PFSK-1 (cell line): ENCODE results near the gene MPDU1.
A peak's percentile ranks its signal among the peaks of the same experiment; 100 is the strongest.

ENCODE experiments used
- FOXP2 ChIP-seq: optimal IDR thresholded peaks from 2 replicates; pipeline ENCODE3; 2011; ENCODE audit warnings: borderline replicate concordance, control low read depth, inconsistent platforms; ENCODE audit not compliant: insufficient read depth; ENCODE audit errors: extremely low read length, extremely low read depth
- POLR2AphosphoS5 ChIP-seq: IDR thresholded peaks from 2 replicates; pipeline ENCODE4 v1.6.1; 2012; ENCODE audit warnings: low read depth, mild to moderate bottlenecking, control low read depth, low read length, moderate library complexity
- REST ChIP-seq, 2 experiments: IDR thresholded peaks; 2 replicates each; pipeline versions ENCODE4 v1.6.1 to v1.8.0; 2011 to 2012; ENCODE audit warnings: low read depth in 2 of 2, low read length in 2 of 2, control low read depth in 1 of 2, inconsistent platforms in 1 of 2, mild to moderate bottlenecking in 1 of 2, moderate library complexity in 1 of 2; ENCODE audit not compliant: insufficient read depth in 1 of 2
- SIN3A ChIP-seq: IDR thresholded peaks from 2 replicates; pipeline ENCODE4 v1.6.1; 2012; ENCODE audit warnings: mild to moderate bottlenecking, low read length, moderate library complexity, borderline replicate concordance; ENCODE audit not compliant: insufficient read depth
- TAF1 ChIP-seq: IDR thresholded peaks from 2 replicates; pipeline ENCODE4 v1.6.1; 2012; ENCODE audit warnings: low read length, control low read depth, borderline replicate concordance; ENCODE audit not compliant: insufficient read depth

Gene MPDU1

GRCh38 chr17:7587420-7588151 is 3.9 kb downstream of the MPDU1 start:
- no peak for TF ChIP-seq SIN3A
- TF ChIP-seq POLR2AphosphoS5, result no peak
- TF ChIP-seq FOXP2, result no peak

GRCh38 chr17:7588553-7589203 is 5.0 kb downstream of the MPDU1 start:
- TF ChIP-seq TAF1, result no peak
- no peak for TF ChIP-seq POLR2AphosphoS5
- TF ChIP-seq REST (IDR thresholded peaks at IDR 0.05; ENCODE audit: insufficient read depth in 1 of 2, low read depth in 2 of 2, low read length in 2 of 2), result no peak
- no peak for TF ChIP-seq FOXP2
- no peak for TF ChIP-seq SIN3A

DNA sequence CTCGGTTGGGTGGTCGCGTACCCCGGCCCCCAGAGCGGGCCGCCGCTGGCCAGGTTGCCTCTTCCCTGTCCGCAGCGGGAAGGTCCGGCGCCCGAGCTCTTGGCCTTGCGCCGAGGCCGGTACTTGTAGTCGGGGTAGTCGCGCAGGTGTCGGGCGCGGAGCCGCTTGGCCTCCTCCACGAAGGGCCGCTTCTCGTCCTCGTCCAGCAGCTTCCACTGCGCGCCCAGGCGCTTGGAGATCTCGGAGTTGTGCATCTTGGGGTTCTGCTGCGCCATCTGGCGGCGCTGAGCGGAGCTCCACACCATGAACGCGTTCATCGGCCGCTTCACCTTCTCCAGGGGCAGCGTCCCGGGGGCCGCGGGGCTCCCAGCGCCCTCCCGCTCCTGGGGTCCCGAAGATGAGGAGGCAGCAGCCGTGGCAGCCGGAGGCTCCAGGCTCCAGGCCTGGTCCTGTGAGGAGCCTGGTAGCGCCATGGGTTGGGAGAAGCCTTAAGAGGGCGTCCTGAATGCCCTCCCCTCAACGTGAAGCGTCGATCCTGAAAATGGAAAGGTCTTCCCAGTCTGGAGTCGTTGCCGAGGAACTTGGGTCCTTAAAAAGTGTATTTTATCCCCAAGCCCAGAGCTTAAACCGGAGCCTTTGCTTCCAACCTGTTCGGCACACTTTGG is 5.7 kb downstream of the MPDU1 start:
- TF ChIP-seq TAF1, result no peak
- TF ChIP-seq FOXP2, result no peak

GRCh38 chr17:7589891-7590691 is 6.4 kb downstream of the MPDU1 start, which contains the start of gene SOX15:
Gene SOX15, minus strand, starts transcription at chr17:7590094. Its CDS starts 418 bp downstream, at chr17:7589676.
- TF ChIP-seq SIN3A (no peak), POLR2AphosphoS5 (peak; percentile 17; the same call in 1 of the 2 replicates), FOXP2 (no peak), REST (IDR thresholded peaks at IDR 0.05; ENCODE audit: insufficient read depth in 1 of 2, low read depth in 2 of 2, low read length in 2 of 2) (no peak), TAF1 (no peak)

GRCh38 chr17:7590743-7591142 is 7.1 kb downstream of the MPDU1 start:
- TF ChIP-seq REST (IDR thresholded peaks at IDR 0.05; ENCODE audit: insufficient read depth in 1 of 2, low read depth in 2 of 2, low read length in 2 of 2), result no peak
- TF ChIP-seq TAF1, result no peak
- TF ChIP-seq FOXP2, result no peak
- TF ChIP-seq SIN3A, result no peak
- TF ChIP-seq POLR2AphosphoS5, result no peak

GRCh38 chr17:7591596-7591995 is 7.9 kb downstream of the MPDU1 start:
- TF ChIP-seq REST (IDR thresholded peaks at IDR 0.05; ENCODE audit: insufficient read depth in 1 of 2, low read depth in 2 of 2, low read length in 2 of 2) (no peak), POLR2AphosphoS5 (no peak), SIN3A (no peak), TAF1 (no peak), FOXP2 (no peak)
